ENCODE data around the gene TLK1.

Gene TLK1

GRCh38 chr2:170968205-170969003 lies 192.3 kb downstream of the TLK1 start:
- no peak for TF ChIP-seq Cebpa-rat (IDR thresholded peaks at IDR 0.05)

GRCh38 chr2:170967553-170967952 lies 193.1 kb downstream of the TLK1 start:
- peaks cover 0 to 44% (median 6%) of the 10 kb centered on the region in 11 experiments; a peak in 9 of 22 replicates for H4K20me1 ChIP-seq
- peaks cover 58 to 66% (median 60%) of the 10 kb centered on the region in 11 experiments for H3K36me3 ChIP-seq
- no peaks in the 10 kb centered on the region for H3K9me3 ChIP-seq (replicated peaks in 1 of 11)
- H3K4me3 ChIP-seq: no peak overlapping the region
- H3K4me2 ChIP-seq: no peak overlapping the region
- H3K4me1 ChIP-seq: peaks cover 0 to 7% (median 0%) of the 10 kb centered on the region in 10 experiments; a peak in 1 of 20 replicates
- H3K9ac ChIP-seq: no peak overlapping the region
- no peaks in the 10 kb centered on the region for H3K27me3 ChIP-seq
- no peak for TF ChIP-seq Cebpa-rat (IDR thresholded peaks at IDR 0.05)
- H3K27ac ChIP-seq: no peak overlapping the region

More at GRCh38 chr2:170968205-170969003, 192.3 kb downstream of the TLK1 start:
- Histone ChIP-seq H3K4me1 (peaks cover 0 to 9% (median 7%) of the 10 kb centered on the region in 10 experiments; a peak in 11 of 20 replicates), H3K4me3 (no peak overlapping the region), H3K27ac (no peak overlapping the region), H3K9ac (no peak overlapping the region), H3K9me3 (replicated peaks in 1 of 11) (no peaks in the 10 kb centered on the region), H3K27me3 (no peaks in the 10 kb centered on the region), H3K4me2 (no peak overlapping the region), H4K20me1 (peaks cover 0 to 44% (median 6%) of the 10 kb centered on the region in 11 experiments; a peak in 9 of 22 replicates), H3K36me3 (peaks cover 51 to 59% (median 53%) of the 10 kb centered on the region in 11 experiments)

GRCh38 chr2:170966648-170967396 lies 193.9 kb downstream of the TLK1 start:
- H3K9me3 ChIP-seq (replicated peaks in 1 of 11): no peaks in the 10 kb centered on the region
- TF ChIP-seq Cebpa-rat (IDR thresholded peaks at IDR 0.05): no peak
- H3K4me2 ChIP-seq: no peak overlapping the region
- no peaks in the 10 kb centered on the region for H3K27me3 ChIP-seq
- peaks cover 0 to 7% (median 0%) of the 10 kb centered on the region in 10 experiments; a peak in 1 of 20 replicates for H3K4me1 ChIP-seq
- H3K9ac ChIP-seq: no peak overlapping the region
- no peak overlapping the region for H3K4me3 ChIP-seq
- peaks cover 0 to 44% (median 6%) of the 10 kb centered on the region in 11 experiments; a peak in 9 of 22 replicates for H4K20me1 ChIP-seq
- no peak overlapping the region for H3K27ac ChIP-seq
- H3K36me3 ChIP-seq: peaks cover 65 to 73% (median 67%) of the 10 kb centered on the region in 11 experiments

GRCh38 chr2:170965446-170966225 lies 195.1 kb downstream of the TLK1 start:
- Histone ChIP-seq H3K9me3 (replicated peaks in 1 of 11) (no peaks in the 10 kb centered on the region), H3K27me3 (no peaks in the 10 kb centered on the region), H3K27ac (no peak overlapping the region), H3K4me1 (0 out of 20 replicates have a peak, but pooled peaks cover 0 to 2% (median 0%) of the 10 kb centered on the region in 10 experiments), H3K9ac (no peak overlapping the region), H3K36me3 (peaks cover 77 to 85% (median 79%) of the 10 kb centered on the region in 11 experiments), H4K20me1 (peaks cover 0 to 50% (median 7%) of the 10 kb centered on the region in 11 experiments; a peak in 10 of 22 replicates), H3K4me3 (no peak overlapping the region), H3K4me2 (no peak overlapping the region)
- TF ChIP-seq Cebpa-rat (IDR thresholded peaks at IDR 0.05): no peak

GRCh38 chr2:170963386-170963785 lies 197.3 kb downstream of the TLK1 start:
- H4K20me1 ChIP-seq: peaks cover 0 to 34% (median 7%) of the 10 kb centered on the region in 11 experiments; a peak in 10 of 22 replicates
- H3K36me3 ChIP-seq: peaks cover 96 to 99% (median 98%) of the 10 kb centered on the region in 11 experiments
- no peak for TF ChIP-seq Cebpa-rat (IDR thresholded peaks at IDR 0.05)
- no peak overlapping the region for H3K9ac ChIP-seq
- no peak overlapping the region for H3K4me2 ChIP-seq
- H3K27me3 ChIP-seq: no peaks in the 10 kb centered on the region
- H3K4me3 ChIP-seq: no peak overlapping the region
- no peaks in the 10 kb centered on the region for H3K9me3 ChIP-seq (replicated peaks in 1 of 11)
- no peak overlapping the region for H3K27ac ChIP-seq
- no peaks in the 10 kb centered on the region for H3K4me1 ChIP-seq

- no peak overlapping the region for H3K4me3 ChIP-seq
- H3K27me3 ChIP-seq: no peaks in the 10 kb centered on the region
- no peak for TF ChIP-seq Cebpa-rat (IDR thresholded peaks at IDR 0.05)
- H3K9me3 ChIP-seq (replicated peaks in 1 of 11): no peaks in the 10 kb centered on the region
- H3K27ac ChIP-seq: no peak overlapping the region
- peaks cover 0 to 27% (median 9%) of the 10 kb centered on the region in 11 experiments; a peak in 10 of 22 replicates for H4K20me1 ChIP-seq
- H3K36me3 ChIP-seq: peaks cover 94 to 100% (median 99%) of the 10 kb centered on the region in 11 experiments
- peaks cover 0 to 19% (median 7%) of the 10 kb centered on the region in 10 experiments; a peak in 11 of 20 replicates for H3K4me1 ChIP-seq
- H3K9ac ChIP-seq: no peak overlapping the region
- H3K4me2 ChIP-seq: no peak overlapping the region
Measured at GRCh38 chr2:170953941-170954340, 206.8 kb downstream of the TLK1 start.

- no peaks in the 10 kb centered on the region for H3K9me3 ChIP-seq (replicated peaks in 1 of 11)
- no peak for TF ChIP-seq Cebpa-rat (IDR thresholded peaks at IDR 0.05)
- peaks cover 71 to 95% (median 82%) of the 10 kb centered on the region in 11 experiments for H3K36me3 ChIP-seq
- H4K20me1 ChIP-seq: peaks cover 20 to 63% (median 38%) of the 10 kb centered on the region in 11 experiments; a peak in 20 of 22 replicates
- no peaks in the 10 kb centered on the region for H3K27me3 ChIP-seq
- peak overlapping the region in 4 of 11 experiments; percentile 10 to 41 (median 26); a peak in 6 of 22 replicates for H3K27ac ChIP-seq
- H3K9ac ChIP-seq: 0 out of 22 replicates have a peak overlapping the region, but pooled peaks of 1 of the 11 experiments have one; percentile 13
- H3K4me3 ChIP-seq: no peak overlapping the region
- H3K4me1 ChIP-seq: peaks cover 0 to 19% (median 7%) of the 10 kb centered on the region in 10 experiments; a peak in 11 of 20 replicates
- peak overlapping the region in 6 of 11 experiments; percentile 1 to 66 (median 50); a peak in 10 of 22 replicates for H3K4me2 ChIP-seq
Measured at GRCh38 chr2:170950221-170950761, 210.4 kb downstream of the TLK1 start.

GRCh38 chr2:170949415-170949814 lies 211.3 kb downstream of the TLK1 start:
- Histone ChIP-seq H3K4me2 (no peak overlapping the region), H3K9ac (no peak overlapping the region), H3K27me3 (no peaks in the 10 kb centered on the region), H3K27ac (no peak overlapping the region), H3K9me3 (replicated peaks in 1 of 11) (no peaks in the 10 kb centered on the region), H3K4me1 (peaks cover 0 to 19% (median 7%) of the 10 kb centered on the region in 10 experiments; a peak in 11 of 20 replicates), H3K4me3 (no peak overlapping the region), H3K36me3 (peaks cover 63 to 93% (median 80%) of the 10 kb centered on the region in 11 experiments), H4K20me1 (peaks cover 28 to 72% (median 47%) of the 10 kb centered on the region in 11 experiments; a peak in 20 of 22 replicates)
- TF ChIP-seq Cebpa-rat (IDR thresholded peaks at IDR 0.05): no peak

Measured in BLaER1 treated with 17β-estradiol and CSF1 and Interleukin-3, amounts not matched to agents 10 nM and 100 nM (cell line).